K562 treated with DMSO at 1 percent for 48 hours (cell line): ENCODE results near the gene C6orf47. TPM values are rescaled to one million over a fixed set of nuclear protein-coding genes. Genes with fewer than 3 reads are reported as not detected.

Experiments
- total RNA-seq: library from RNA; unstranded; fragments of 300-600 nt; gene quantifications from 2 replicates; pipeline ENCODE4 v1.2.3, GENCODE V29; 2022; ENCODE audit warnings: low replicate concordance; ENCODE audit errors: extremely low read depth

C6orf47 gene
- not detected in 2 replicates for total RNA-seq

GRCh38 chr6:31660381-31661261, at the start of gene C6orf47:
C6orf47 (minus strand) TSS chr6:31660778; CDS start chr6:31659947, 831 bp downstream.

GRCh38 chr6:31706599-31706998, 46.0 kb upstream of the C6orf47 start, which contains the start of gene LY6G6F:
LY6G6F (plus strand) TSS chr6:31706866; CDS start chr6:31706907, 41 bp downstream.

GRCh38 chr6:31702819-31703716, 42.5 kb upstream of the C6orf47 start, which contains the start of gene ABHD16A:
ABHD16A (minus strand) TSS chr6:31703324; CDS start chr6:31703281, 43 bp downstream.

GRCh38 chr6:31680226-31681134, 19.9 kb upstream of the C6orf47 start, which contains the start of gene LY6G5C:
LY6G5C (minus strand) TSS chr6:31681067; CDS start chr6:31680373, 694 bp downstream.

GRCh38 chr6:31669676-31670075, 9.1 kb upstream of the C6orf47 start, which contains the start of gene LY6G5B:
LY6G5B (plus strand) TSS chr6:31669976; CDS start chr6:31670951, 975 bp downstream.

GRCh38 chr6:31665501-31666336, 5.1 kb upstream of the C6orf47 start, which contains the start of gene CSNK2B:
CSNK2B (plus strand) TSS chr6:31666080; CDS start chr6:31666832, 752 bp downstream.

GRCh38 chr6:31664790-31665500, 4.4 kb upstream of the C6orf47 start, which contains the start of gene GPANK1:
GPANK1 (minus strand) TSS chr6:31664997; CDS start chr6:31664478, 519 bp downstream.

GRCh38 chr6:31655349-31656237, 5.0 kb downstream of the C6orf47 start, which contains the start of gene APOM:
APOM (plus strand) TSS chr6:31655894; CDS start chr6:31655967, 73 bp downstream.

GRCh38 chr6:31620586-31621319, 39.8 kb downstream of the C6orf47 start, which contains the start of gene PRRC2A:
PRRC2A (plus strand) TSS chr6:31620715; CDS start chr6:31622790, 2,075 bp downstream.

GRCh38 chr6:31614684-31615578, 45.6 kb downstream of the C6orf47 start, which contains the start of gene AIF1:
AIF1 (plus strand) TSS chr6:31615234; CDS start chr6:31615330, 96 bp downstream.

Other genes starting within 250 kb of the C6orf47 start
- gene MICB, start 162.6 kb downstream of the C6orf47 start, total RNA-seq: not detected in 2 replicates
- not detected in 2 replicates for gene MCCD1, start 131.8 kb downstream of the C6orf47 start, total RNA-seq
- gene DDX39B, start 118.8 kb downstream of the C6orf47 start, total RNA-seq: not detected in 2 replicates
- not detected in 2 replicates for gene ATP6V1G2, start 114.2 kb downstream of the C6orf47 start, total RNA-seq
- gene NFKBIL1, start 113.2 kb downstream of the C6orf47 start, total RNA-seq: not detected in 2 replicates
- not detected in 2 replicates for gene LTA, start 88.5 kb downstream of the C6orf47 start, total RNA-seq
- gene TNF, start 85.2 kb downstream of the C6orf47 start, total RNA-seq: not detected in 2 replicates
- gene LTB, start 78.4 kb downstream of the C6orf47 start, total RNA-seq: not detected in 2 replicates
- not detected in 2 replicates for gene LST1, start 74.5 kb downstream of the C6orf47 start, total RNA-seq
- gene NCR3, start 67.8 kb downstream of the C6orf47 start, total RNA-seq: not detected in 2 replicates
- not detected in 2 replicates for gene AIF1, start 45.5 kb downstream of the C6orf47 start, total RNA-seq
- gene PRRC2A, start 40.1 kb downstream of the C6orf47 start, total RNA-seq: 599 TPM in 1 of 2 replicates, not detected in the other
- 212 TPM in 1 of 2 replicates, not detected in the other for gene BAG6, start 8.1 kb downstream of the C6orf47 start, total RNA-seq
- not detected in 2 replicates for gene APOM, start 4.9 kb downstream of the C6orf47 start, total RNA-seq
- not detected in 2 replicates for gene GPANK1, start 4.2 kb upstream of the C6orf47 start, total RNA-seq
- gene CSNK2B, start 5.3 kb upstream of the C6orf47 start, total RNA-seq: 596 TPM in 1 of 2 replicates, not detected in the other
- gene LY6G5B, start 9.2 kb upstream of the C6orf47 start, total RNA-seq: not detected in 2 replicates
- gene LY6G5C, start 20.3 kb upstream of the C6orf47 start, total RNA-seq: not detected in 2 replicates
- not detected in 2 replicates for gene ABHD16A, start 42.5 kb upstream of the C6orf47 start, total RNA-seq
- gene LY6G6F, start 46.1 kb upstream of the C6orf47 start, total RNA-seq: not detected in 2 replicates
- gene LY6G6D, start 54.6 kb upstream of the C6orf47 start, total RNA-seq: not detected in 2 replicates
- gene LY6G6C, start 61.0 kb upstream of the C6orf47 start, total RNA-seq: not detected in 2 replicates
- gene MPIG6B, start 62.6 kb upstream of the C6orf47 start, total RNA-seq: not detected in 2 replicates
- not detected in 2 replicates for gene DDAH2, start 68.5 kb upstream of the C6orf47 start, total RNA-seq
- gene CLIC1, start 75.8 kb upstream of the C6orf47 start, total RNA-seq: 1,281 TPM in 1 of 2 replicates, not detected in the other
- gene MSH5, start 79.2 kb upstream of the C6orf47 start, total RNA-seq: not detected in 2 replicates
- not detected in 2 replicates for gene SAPCD1, start 101.9 kb upstream of the C6orf47 start, total RNA-seq
- not detected in 2 replicates for gene VWA7, start 116.5 kb upstream of the C6orf47 start, total RNA-seq
- 668 TPM in 1 of 2 replicates, not detected in the other for gene VARS1, start 135.0 kb upstream of the C6orf47 start, total RNA-seq
- not detected in 2 replicates for gene LSM2, start 146.2 kb upstream of the C6orf47 start, total RNA-seq
- gene HSPA1L, start 154.5 kb upstream of the C6orf47 start, total RNA-seq: not detected in 2 replicates
- not detected in 2 replicates for gene HSPA1A, start 154.8 kb upstream of the C6orf47 start, total RNA-seq
- 760 TPM in 1 of 2 replicates, not detected in the other for gene HSPA1B, start 167.0 kb upstream of the C6orf47 start, total RNA-seq
- gene NEU1, start 202.0 kb upstream of the C6orf47 start, total RNA-seq: 455 TPM in 1 of 2 replicates, not detected in the other
- gene SLC44A4, start 218.2 kb upstream of the C6orf47 start, total RNA-seq: not detected in 2 replicates
- gene EHMT2, start 236.9 kb upstream of the C6orf47 start, total RNA-seq: not detected in 2 replicates
- gene ZBTB12, start 241.3 kb upstream of the C6orf47 start, total RNA-seq: not detected in 2 replicates